ENCODE measurements around the gene SEPTIN1. TPM values are rescaled to one million over a fixed set of nuclear protein-coding genes. Genes with fewer than 3 reads are reported as not detected.

The SEPTIN1 gene
- total and polyA plus RNA-seq, 2 of the 13 experiments (the other 11 are each of a cell fraction or from before 2014, with no cell fraction given): 0.18 to 0.67 TPM

DNA sequence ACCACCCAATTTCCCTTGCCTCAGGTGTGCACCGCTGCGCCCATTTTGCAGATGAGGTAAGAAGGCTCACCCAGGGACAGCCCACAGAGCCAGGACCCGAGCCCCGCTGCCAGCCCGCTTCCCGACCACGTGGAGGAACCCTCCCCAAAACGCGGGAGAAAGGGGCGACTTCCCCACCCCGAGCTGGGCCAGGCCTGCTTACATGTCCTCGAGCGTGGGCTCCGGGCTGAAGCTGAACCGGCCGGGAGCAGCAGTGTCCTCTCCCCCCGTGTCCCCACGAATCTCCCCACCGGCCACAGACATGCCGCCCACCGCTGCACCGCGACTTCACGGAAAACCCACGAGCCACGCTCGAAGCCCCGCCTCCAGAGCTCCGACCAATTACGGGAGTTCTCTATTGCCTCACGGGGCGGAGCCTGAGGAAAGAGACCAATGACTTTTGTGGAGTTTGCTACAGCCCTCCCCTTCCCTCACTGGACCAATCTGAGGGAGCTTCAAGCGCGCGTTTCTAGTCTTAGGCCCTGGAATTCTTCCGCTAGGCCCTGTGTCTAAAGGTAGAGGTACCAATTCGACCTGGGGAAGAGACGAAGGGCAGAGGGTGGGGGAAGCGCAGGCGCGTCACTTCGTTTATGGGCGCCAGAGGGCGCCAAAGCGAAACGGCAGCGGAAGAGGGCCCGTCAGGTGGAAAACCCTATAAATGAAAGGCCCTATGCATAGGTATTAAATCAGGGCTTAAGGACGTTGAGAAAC lies 47.5 kb upstream of the SEPTIN1 start, which contains the start of gene DCTPP1 (continued):
- no peak for TF ChIP-seq ZSCAN21 (CRISPR knock-in tag; IDR thresholded peaks at IDR 0.05; ENCODE audit: borderline replicate concordance)
- TF ChIP-seq ZNF18 (CRISPR knock-in tag; IDR thresholded peaks at IDR 0.05; ENCODE audit: insufficient replicate concordance): no peak
- TF ChIP-seq ZNF383 (CRISPR knock-in tag; IDR thresholded peaks at IDR 0.05; ENCODE audit: borderline replicate concordance): peak; percentile 69; the same call in 1 of the 2 replicates
- no peak for TF ChIP-seq ZBTB1 (CRISPR knock-in tag; IDR thresholded peaks at IDR 0.05; ENCODE audit: borderline replicate concordance)
- TF ChIP-seq, protein P1, sequence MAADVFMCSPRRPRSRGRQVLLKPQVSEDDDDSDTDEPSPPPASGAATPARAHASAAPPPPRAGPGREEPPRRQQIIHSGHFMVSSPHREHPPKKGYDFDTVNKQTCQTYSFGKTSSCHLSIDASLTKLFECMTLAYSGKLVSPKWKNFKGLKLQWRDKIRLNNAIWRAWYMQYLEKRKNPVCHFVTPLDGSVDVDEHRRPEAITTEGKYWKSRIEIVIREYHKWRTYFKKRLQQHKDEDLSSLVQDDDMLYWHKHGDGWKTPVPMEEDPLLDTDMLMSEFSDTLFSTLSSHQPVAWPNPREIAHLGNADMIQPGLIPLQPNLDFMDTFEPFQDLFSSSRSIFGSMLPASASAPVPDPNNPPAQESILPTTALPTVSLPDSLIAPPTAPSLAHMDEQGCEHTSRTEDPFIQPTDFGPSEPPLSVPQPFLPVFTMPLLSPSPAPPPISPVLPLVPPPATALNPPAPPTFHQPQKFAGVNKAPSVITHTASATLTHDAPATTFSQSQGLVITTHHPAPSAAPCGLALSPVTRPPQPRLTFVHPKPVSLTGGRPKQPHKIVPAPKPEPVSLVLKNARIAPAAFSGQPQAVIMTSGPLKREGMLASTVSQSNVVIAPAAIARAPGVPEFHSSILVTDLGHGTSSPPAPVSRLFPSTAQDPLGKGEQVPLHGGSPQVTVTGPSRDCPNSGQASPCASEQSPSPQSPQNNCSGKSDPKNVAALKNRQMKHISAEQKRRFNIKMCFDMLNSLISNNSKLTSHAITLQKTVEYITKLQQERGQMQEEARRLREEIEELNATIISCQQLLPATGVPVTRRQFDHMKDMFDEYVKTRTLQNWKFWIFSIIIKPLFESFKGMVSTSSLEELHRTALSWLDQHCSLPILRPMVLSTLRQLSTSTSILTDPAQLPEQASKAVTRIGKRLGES (CRISPR knock-in tag; IDR thresholded peaks at IDR 0.05; ENCODE audit: borderline replicate concordance): peak; percentile 52; the same call in 1 of the 2 replicates
- peak; percentile 45; the same call in 1 of the 2 replicates for TF ChIP-seq EED (CRISPR knock-in tag; IDR thresholded peaks at IDR 0.05)
- TF ChIP-seq KLF16 (CRISPR knock-in tag; IDR thresholded peaks at IDR 0.05): peak in 1 of 2 experiments; percentile 82; a peak in 1 of 4 replicates
- TF ChIP-seq SMAD1 (CRISPR knock-in tag; IDR thresholded peaks at IDR 0.05; ENCODE audit: borderline replicate concordance, low read depth): peak; percentile 73
- TF ChIP-seq ZNF878 (CRISPR knock-in tag; IDR thresholded peaks at IDR 0.05): peak; percentile 80
- TF ChIP-seq TEF (CRISPR knock-in tag; IDR thresholded peaks at IDR 0.05): no peak
- no peak for TF ChIP-seq FOXP1 (IDR thresholded peaks at IDR 0.05)
- TF ChIP-seq FOXP1 (CRISPR knock-in tag; IDR thresholded peaks at IDR 0.05): no peak
- no peak for TF ChIP-seq IKZF4 (CRISPR knock-in tag; IDR thresholded peaks at IDR 0.05; ENCODE audit: borderline replicate concordance, low read depth, not compliant biosample characterization)
- peak; percentile 69; the same call in 1 of the 2 replicates for TF ChIP-seq ZNF138 (CRISPR knock-in tag; IDR thresholded peaks at IDR 0.05; ENCODE audit: low read depth)
- TF ChIP-seq ZIK1 (CRISPR knock-in tag; IDR thresholded peaks at IDR 0.05; ENCODE audit: borderline replicate concordance, low read depth): peak; percentile 93; the same call in 1 of the 2 replicates
- TF ChIP-seq, protein P2, sequence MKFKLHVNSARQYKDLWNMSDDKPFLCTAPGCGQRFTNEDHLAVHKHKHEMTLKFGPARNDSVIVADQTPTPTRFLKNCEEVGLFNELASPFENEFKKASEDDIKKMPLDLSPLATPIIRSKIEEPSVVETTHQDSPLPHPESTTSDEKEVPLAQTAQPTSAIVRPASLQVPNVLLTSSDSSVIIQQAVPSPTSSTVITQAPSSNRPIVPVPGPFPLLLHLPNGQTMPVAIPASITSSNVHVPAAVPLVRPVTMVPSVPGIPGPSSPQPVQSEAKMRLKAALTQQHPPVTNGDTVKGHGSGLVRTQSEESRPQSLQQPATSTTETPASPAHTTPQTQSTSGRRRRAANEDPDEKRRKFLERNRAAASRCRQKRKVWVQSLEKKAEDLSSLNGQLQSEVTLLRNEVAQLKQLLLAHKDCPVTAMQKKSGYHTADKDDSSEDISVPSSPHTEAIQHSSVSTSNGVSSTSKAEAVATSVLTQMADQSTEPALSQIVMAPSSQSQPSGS (CRISPR knock-in tag; IDR thresholded peaks at IDR 0.05): peak; percentile 81
- no peak for TF ChIP-seq HNRNPLL (IDR thresholded peaks at IDR 0.05; ENCODE audit: low read depth, low read length, poor library complexity, severe bottlenecking)
- TF ChIP-seq, protein P3, sequence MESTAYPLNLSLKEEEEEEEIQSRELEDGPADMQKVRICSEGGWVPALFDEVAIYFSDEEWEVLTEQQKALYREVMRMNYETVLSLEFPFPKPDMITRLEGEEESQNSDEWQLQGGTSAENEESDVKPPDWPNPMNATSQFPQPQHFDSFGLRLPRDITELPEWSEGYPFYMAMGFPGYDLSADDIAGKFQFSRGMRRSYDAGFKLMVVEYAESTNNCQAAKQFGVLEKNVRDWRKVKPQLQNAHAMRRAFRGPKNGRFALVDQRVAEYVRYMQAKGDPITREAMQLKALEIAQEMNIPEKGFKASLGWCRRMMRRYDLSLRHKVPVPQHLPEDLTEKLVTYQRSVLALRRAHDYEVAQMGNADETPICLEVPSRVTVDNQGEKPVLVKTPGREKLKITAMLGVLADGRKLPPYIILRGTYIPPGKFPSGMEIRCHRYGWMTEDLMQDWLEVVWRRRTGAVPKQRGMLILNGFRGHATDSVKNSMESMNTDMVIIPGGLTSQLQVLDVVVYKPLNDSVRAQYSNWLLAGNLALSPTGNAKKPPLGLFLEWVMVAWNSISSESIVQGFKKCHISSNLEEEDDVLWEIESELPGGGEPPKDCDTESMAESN (CRISPR knock-in tag; conservative IDR thresholded peaks at IDR 0.05): peak; percentile 42; the same call in 1 of the 2 replicates
- TF ChIP-seq RFX5 (IDR thresholded peaks at IDR 0.05; ENCODE audit: low read depth, low read length): peak; percentile 48; the same call in 1 of the 2 replicates
